GM23338 (cell line): ENCODE results near the gene CYSRT1. TPM values are rescaled to one million over a fixed set of nuclear protein-coding genes. Genes with fewer than 3 reads are reported as not detected.

Experiments
- ATAC-seq: fragments of 200-7000 bp; cut with Tn5 transposase; 3 replicates; pipeline ENCODE4 v1.9.1; 2020
- DNase-seq: peaks from one replicate; pipeline ENCODE4 v3.0.0-alpha.2; 2015; ENCODE audit warnings: low spot score
- H2AFZ ChIP-seq: fragments of 200-600 bp; sonication (generic); 2 replicates; pipeline ENCODE4 v1.8.0; 2016; ENCODE audit warnings: antibody characterized with exemption, mild to moderate bottlenecking, moderate library complexity
- H3F3A ChIP-seq: fragments of 200-600 bp; sonication (generic); replicated peaks from 2 replicates; pipeline ENCODE4 v1.8.0; 2017; ENCODE audit warnings: antibody characterized with exemption, mixed run types, low read depth
- H3K27ac ChIP-seq: fragments of 200-600 bp; sonication (generic); 2 replicates; pipeline ENCODE4 v1.6.1; 2016; ENCODE audit warnings: low read depth
- H3K27me3 ChIP-seq: fragments of 200-600 bp; sonication (generic); 2 replicates; pipeline ENCODE4 v1.8.0; 2016; ENCODE audit warnings: mild to moderate bottlenecking, mixed run types, moderate library complexity; ENCODE audit not compliant: insufficient read depth
- H3K36me3 ChIP-seq: fragments of 200-600 bp; sonication (generic); 2 replicates; pipeline ENCODE4 v1.8.0; 2016; ENCODE audit warnings: mild to moderate bottlenecking; ENCODE audit not compliant: insufficient read depth
- H3K4me1 ChIP-seq: fragments of 200-600 bp; sonication (generic); 2 replicates; pipeline ENCODE4 v1.8.0; 2016; ENCODE audit warnings: mild to moderate bottlenecking, moderate library complexity; ENCODE audit not compliant: insufficient read depth
- H3K4me2 ChIP-seq: fragments of 200-600 bp; sonication (generic); 2 replicates; pipeline ENCODE4 v1.7.1; 2017; ENCODE audit warnings: mixed run types
- H3K4me3 ChIP-seq: fragments of 200-600 bp; sonication (generic); 2 replicates; pipeline ENCODE4 v1.6.1; 2016; ENCODE audit warnings: mixed run types
- H3K79me2 ChIP-seq: fragments of 200-600 bp; sonication (generic); replicated peaks from 2 replicates; pipeline ENCODE4 v1.8.0; 2017; ENCODE audit warnings: mild to moderate bottlenecking; ENCODE audit not compliant: insufficient read depth
- H3K9me2 ChIP-seq: fragments of 200-600 bp; sonication (generic); 2 replicates; pipeline ENCODE4 v1.8.0; 2017; ENCODE audit not compliant: insufficient read depth
- H4K20me1 ChIP-seq: fragments of 200-600 bp; sonication (generic); replicated peaks from 2 replicates; pipeline ENCODE4 v1.8.0; 2017; ENCODE audit warnings: mild to moderate bottlenecking; ENCODE audit not compliant: insufficient read depth
- H3K27ac Mint-ChIP-seq: 2 replicates; pipeline ENCODE4 v1.8.0; 2020; ENCODE audit warnings: inconsistent platforms, mild to moderate bottlenecking, moderate library complexity, mixed read lengths
- H3K27me3 Mint-ChIP-seq: 3 replicates; pipeline ENCODE4 v1.8.0; 2022; ENCODE audit warnings: low read depth, mild to moderate bottlenecking, moderate library complexity, mixed read lengths, inconsistent platforms; ENCODE audit not compliant: insufficient read depth, poor library complexity
- H3K36me3 Mint-ChIP-seq: 3 replicates; pipeline ENCODE4 v1.8.0; 2021; ENCODE audit warnings: low read depth, mild to moderate bottlenecking, inconsistent platforms, moderate library complexity, mixed read lengths
- H3K4me1 Mint-ChIP-seq: 3 replicates; pipeline ENCODE4 v1.8.0; 2020; ENCODE audit warnings: mild to moderate bottlenecking, inconsistent platforms, mixed read lengths
- H3K4me3 Mint-ChIP-seq: 3 replicates; pipeline ENCODE4 v1.8.0; 2021; ENCODE audit warnings: moderate library complexity, mild to moderate bottlenecking, inconsistent platforms, mixed read lengths
- H3K9me3 Mint-ChIP-seq: 3 replicates; pipeline ENCODE4 v1.8.0; 2020; ENCODE audit warnings: moderate library complexity, mild to moderate bottlenecking, inconsistent platforms, mixed read lengths
- CREB1 ChIP-seq: fragments of 250-450 bp; sonication (Bioruptor Pico); IDR thresholded peaks from 2 replicates; pipeline ENCODE4 v1.5.0; 2020; ENCODE audit warnings: low read depth, mild to moderate bottlenecking, moderate library complexity
- EZH2 ChIP-seq: fragments of 200-600 bp; sonication (generic); IDR thresholded peaks from one replicate; pipeline ENCODE4 v1.8.0; 2017; ENCODE audit warnings: antibody characterized with exemption, mild to moderate bottlenecking, low read depth; ENCODE audit not compliant: unreplicated experiment
- EZH2phosphoT487 ChIP-seq: fragments of 200-600 bp; sonication (generic); IDR thresholded peaks from one replicate; pipeline ENCODE4 v1.8.1; 2018; ENCODE audit warnings: antibody characterized with exemption; ENCODE audit not compliant: unreplicated experiment
- JUNB ChIP-seq: IDR thresholded peaks from one replicate; pipeline ENCODE4 v1.6.1; 2016; ENCODE audit warnings: antibody characterized with exemption; ENCODE audit not compliant: unreplicated experiment
- POLR2AphosphoS5 ChIP-seq: IDR thresholded peaks from 2 replicates; pipeline ENCODE4 v1.6.1; 2016; ENCODE audit warnings: antibody characterized with exemption, low read depth
- REST ChIP-seq: IDR thresholded peaks from one replicate; pipeline ENCODE4 v1.6.1; 2018; ENCODE audit warnings: antibody characterized with exemption; ENCODE audit not compliant: unreplicated experiment
- STAT1 ChIP-seq: IDR thresholded peaks from one replicate; pipeline ENCODE4 v1.6.1; 2016; ENCODE audit warnings: antibody characterized with exemption; ENCODE audit not compliant: unreplicated experiment
- ZNF114 ChIP-seq: fragments of 250-450 bp; sonication (Bioruptor Pico); IDR thresholded peaks from 2 replicates; pipeline ENCODE4 v1.5.0; 2020; ENCODE audit warnings: mild to moderate bottlenecking, moderate library complexity
- ZNF331 ChIP-seq: fragments of 250-450 bp; sonication (Bioruptor Pico); IDR thresholded peaks from 2 replicates; pipeline ENCODE4 v1.5.0; 2020; ENCODE audit warnings: low read depth, mild to moderate bottlenecking, moderate library complexity
- polyA plus RNA-seq: library from polyadenylated mRNA; unstranded; fragments of >200 nt; fragmentation: Nextera tagmentation; extraction: Ambion mirVana; gene quantifications from 2 replicates; pipeline ENCODE4 v1.2.1, GENCODE V29; 2016
- total RNA-seq: library from RNA; depleted of rRNA; stranded (reverse); fragments of >200 nt; shearing (Covaris generic); gene quantifications from 2 replicates; pipeline ENCODE4 v1.2.3, GENCODE V29; 2014
- TF ChIP-seq, protein P1 (sequence below): IDR thresholded peaks from 2 replicates; pipeline ENCODE4 v1.6.1; 2016; ENCODE audit warnings: antibody characterized with exemption
- TF ChIP-seq, protein P2 (sequence below): fragments of 250-450 bp; sonication (Bioruptor Pico); IDR thresholded peaks from 2 replicates; pipeline ENCODE4 v1.5.0; 2020; ENCODE audit warnings: mild to moderate bottlenecking, moderate library complexity

Gene CYSRT1
- total and polyA plus RNA-seq, 2 experiments from 2014 or later, result 2.0 to 3.2 TPM

- Histone ChIP-seq H3K27ac (no peak overlapping the region), H2AFZ (no peak overlapping the region), H3K79me2 (no peaks in the 10 kb centered on the region), H3K36me3 (no peaks in the 10 kb centered on the region), H3K4me2 (no peak overlapping the region), H3K27me3 (no peaks in the 10 kb centered on the region), H3K9me2 (no peaks in the 10 kb centered on the region), H3K4me1 (no peaks in the 10 kb centered on the region), H3K4me3 (no peak overlapping the region), H4K20me1 (no peaks in the 10 kb centered on the region), H3F3A (peaks cover 7% of the 10 kb centered on the region; the same call in 1 of the 2 replicates)
- peaks cover 21% of the 10 kb centered on the region for H3K36me3 Mint-ChIP-seq
- TF ChIP-seq JUNB (no peak), CREB1 (CRISPR knock-in tag) (no peak), POLR2AphosphoS5 (no peak), STAT1 (no peak), ZNF114 (no peak), REST (no peak), EZH2 (no peak), EZH2phosphoT487 (no peak), ZNF331 (CRISPR knock-in tag) (no peak)
- TF ChIP-seq, protein P1, sequence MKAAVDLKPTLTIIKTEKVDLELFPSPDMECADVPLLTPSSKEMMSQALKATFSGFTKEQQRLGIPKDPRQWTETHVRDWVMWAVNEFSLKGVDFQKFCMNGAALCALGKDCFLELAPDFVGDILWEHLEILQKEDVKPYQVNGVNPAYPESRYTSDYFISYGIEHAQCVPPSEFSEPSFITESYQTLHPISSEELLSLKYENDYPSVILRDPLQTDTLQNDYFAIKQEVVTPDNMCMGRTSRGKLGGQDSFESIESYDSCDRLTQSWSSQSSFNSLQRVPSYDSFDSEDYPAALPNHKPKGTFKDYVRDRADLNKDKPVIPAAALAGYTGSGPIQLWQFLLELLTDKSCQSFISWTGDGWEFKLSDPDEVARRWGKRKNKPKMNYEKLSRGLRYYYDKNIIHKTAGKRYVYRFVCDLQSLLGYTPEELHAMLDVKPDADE, result no peak
- TF ChIP-seq, protein P2, sequence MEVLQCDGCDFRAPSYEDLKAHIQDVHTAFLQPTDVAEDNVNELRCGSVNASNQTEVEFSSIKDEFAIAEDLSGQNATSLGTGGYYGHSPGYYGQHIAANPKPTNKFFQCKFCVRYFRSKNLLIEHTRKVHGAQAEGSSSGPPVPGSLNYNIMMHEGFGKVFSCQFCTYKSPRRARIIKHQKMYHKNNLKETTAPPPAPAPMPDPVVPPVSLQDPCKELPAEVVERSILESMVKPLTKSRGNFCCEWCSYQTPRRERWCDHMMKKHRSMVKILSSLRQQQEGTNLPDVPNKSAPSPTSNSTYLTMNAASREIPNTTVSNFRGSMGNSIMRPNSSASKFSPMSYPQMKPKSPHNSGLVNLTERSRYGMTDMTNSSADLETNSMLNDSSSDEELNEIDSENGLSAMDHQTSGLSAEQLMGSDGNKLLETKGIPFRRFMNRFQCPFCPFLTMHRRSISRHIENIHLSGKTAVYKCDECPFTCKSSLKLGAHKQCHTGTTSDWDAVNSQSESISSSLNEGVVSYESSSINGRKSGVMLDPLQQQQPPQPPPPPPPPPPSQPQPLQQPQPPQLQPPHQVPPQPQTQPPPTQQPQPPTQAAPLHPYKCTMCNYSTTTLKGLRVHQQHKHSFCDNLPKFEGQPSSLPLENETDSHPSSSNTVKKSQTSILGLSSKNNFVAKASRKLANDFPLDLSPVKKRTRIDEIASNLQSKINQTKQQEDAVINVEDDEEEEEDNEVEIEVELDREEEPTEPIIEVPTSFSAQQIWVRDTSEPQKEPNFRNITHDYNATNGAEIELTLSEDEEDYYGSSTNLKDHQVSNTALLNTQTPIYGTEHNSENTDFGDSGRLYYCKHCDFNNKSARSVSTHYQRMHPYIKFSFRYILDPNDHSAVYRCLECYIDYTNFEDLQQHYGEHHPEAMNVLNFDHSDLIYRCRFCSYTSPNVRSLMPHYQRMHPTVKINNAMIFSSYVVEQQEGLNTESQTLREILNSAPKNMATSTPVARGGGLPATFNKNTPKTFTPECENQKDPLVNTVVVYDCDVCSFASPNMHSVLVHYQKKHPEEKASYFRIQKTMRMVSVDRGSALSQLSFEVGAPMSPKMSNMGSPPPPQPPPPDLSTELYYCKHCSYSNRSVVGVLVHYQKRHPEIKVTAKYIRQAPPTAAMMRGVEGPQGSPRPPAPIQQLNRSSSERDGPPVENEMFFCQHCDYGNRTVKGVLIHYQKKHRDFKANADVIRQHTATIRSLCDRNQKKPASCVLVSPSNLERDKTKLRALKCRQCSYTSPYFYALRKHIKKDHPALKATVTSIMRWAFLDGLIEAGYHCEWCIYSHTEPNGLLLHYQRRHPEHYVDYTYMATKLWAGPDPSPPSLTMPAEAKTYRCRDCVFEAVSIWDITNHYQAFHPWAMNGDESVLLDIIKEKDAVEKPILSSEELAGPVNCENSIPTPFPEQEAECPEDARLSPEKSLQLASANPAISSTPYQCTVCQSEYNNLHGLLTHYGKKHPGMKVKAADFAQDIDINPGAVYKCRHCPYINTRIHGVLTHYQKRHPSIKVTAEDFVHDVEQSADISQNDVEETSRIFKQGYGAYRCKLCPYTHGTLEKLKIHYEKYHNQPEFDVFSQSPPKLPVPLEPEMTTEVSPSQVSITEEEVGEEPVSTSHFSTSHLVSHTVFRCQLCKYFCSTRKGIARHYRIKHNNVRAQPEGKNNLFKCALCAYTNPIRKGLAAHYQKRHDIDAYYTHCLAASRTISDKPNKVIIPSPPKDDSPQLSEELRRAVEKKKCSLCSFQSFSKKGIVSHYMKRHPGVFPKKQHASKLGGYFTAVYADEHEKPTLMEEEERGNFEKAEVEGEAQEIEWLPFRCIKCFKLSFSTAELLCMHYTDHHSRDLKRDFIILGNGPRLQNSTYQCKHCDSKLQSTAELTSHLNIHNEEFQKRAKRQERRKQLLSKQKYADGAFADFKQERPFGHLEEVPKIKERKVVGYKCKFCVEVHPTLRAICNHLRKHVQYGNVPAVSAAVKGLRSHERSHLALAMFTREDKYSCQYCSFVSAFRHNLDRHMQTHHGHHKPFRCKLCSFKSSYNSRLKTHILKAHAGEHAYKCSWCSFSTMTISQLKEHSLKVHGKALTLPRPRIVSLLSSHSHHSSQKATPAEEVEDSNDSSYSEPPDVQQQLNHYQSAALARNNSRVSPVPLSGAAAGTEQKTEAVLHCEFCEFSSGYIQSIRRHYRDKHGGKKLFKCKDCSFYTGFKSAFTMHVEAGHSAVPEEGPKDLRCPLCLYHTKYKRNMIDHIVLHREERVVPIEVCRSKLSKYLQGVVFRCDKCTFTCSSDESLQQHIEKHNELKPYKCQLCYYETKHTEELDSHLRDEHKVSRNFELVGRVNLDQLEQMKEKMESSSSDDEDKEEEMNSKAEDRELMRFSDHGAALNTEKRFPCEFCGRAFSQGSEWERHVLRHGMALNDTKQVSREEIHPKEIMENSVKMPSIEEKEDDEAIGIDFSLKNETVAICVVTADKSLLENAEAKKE (CRISPR knock-in tag), result no peak
- no peaks in the 10 kb centered on the region for H3K9me3 Mint-ChIP-seq
- H3K4me3 Mint-ChIP-seq, result no peak overlapping the region
- H3K4me1 Mint-ChIP-seq, result no peaks in the 10 kb centered on the region; the same call in 1 of the 3 replicates
- H3K27me3 Mint-ChIP-seq, result peaks cover 4% of the 10 kb centered on the region
- no peak for DNase-seq
- H3K27ac Mint-ChIP-seq, result no peak overlapping the region
- ATAC-seq, result no peak
Measured at GRCh38 chr9:137178939-137179630, 45.9 kb upstream of the CYSRT1 start.
